Activated naive CD4-positive, alpha-beta T cell treated with anti-CD3 and anti-CD28 coated beads for 36 hours (primary cell): ENCODE results near the gene DNM3. TPM values are rescaled to one million over a fixed set of nuclear protein-coding genes. Genes with fewer than 3 reads are reported as not detected.
A peak's percentile ranks its signal among the peaks of the same experiment; 100 is the strongest.

Source experiments
- CTCF ChIA-PET: fragments of 350-600 bp; sonication (Branson Sonifier 250); formaldehyde crosslinking; loops from one replicate; lab custom pipeline; 2021; ENCODE audit warnings: antibody characterized with exemption; lab: Charles Lee
- DNase-seq: peaks from one replicate; pipeline ENCODE4 v3.0.0-alpha.2; 2020
- H3K27ac Mint-ChIP-seq: one replicate; pipeline ENCODE4 v1.8.0; 2021; ENCODE audit warnings: mild to moderate bottlenecking, mixed read lengths
- H3K27me3 Mint-ChIP-seq: one replicate; pipeline ENCODE4 v1.8.0; 2021; ENCODE audit warnings: low read depth, mixed read lengths
- H3K36me3 Mint-ChIP-seq: one replicate; pipeline ENCODE4 v1.8.0; 2021; ENCODE audit warnings: low read depth, mixed read lengths
- H3K4me1 Mint-ChIP-seq: one replicate; pipeline ENCODE4 v1.8.0; 2021; ENCODE audit warnings: low read depth, mixed read lengths
- H3K4me3 Mint-ChIP-seq: one replicate; pipeline ENCODE4 v1.8.0; 2021; ENCODE audit warnings: mild to moderate bottlenecking, moderate library complexity, mixed read lengths
- H3K9me3 Mint-ChIP-seq: one replicate; pipeline ENCODE4 v1.8.0; 2021; ENCODE audit warnings: mixed read lengths
- intact Hi-C: fragments of 100-400 bp; cut with micrococcal nuclease; formaldehyde crosslinking; loops from one replicate; pipeline ENCODE4 v1.15.1; 2023
- total RNA-seq, 2 experiments: library from RNA; stranded (reverse); gene quantifications; one replicate each; pipeline ENCODE4 v1.2.3, GENCODE V29; 2021

DNM3 gene
- total RNA-seq, 2 experiments from 2014 or later = 0.96 to 0.98 TPM

- H3K4me3 Mint-ChIP-seq = no peak overlapping the region
- H3K27ac Mint-ChIP-seq = no peak overlapping the region
- H3K4me1 Mint-ChIP-seq = no peaks in the 10 kb centered on the region
- no peaks in the 10 kb centered on the region for H3K9me3 Mint-ChIP-seq
- no peak for DNase-seq
- intact Hi-C loops = loop anchor here (5.0 kb wide), 1 partner anchor 246 kb away; the partner anchor contains the start of gene VAMP4
- no peaks in the 10 kb centered on the region for H3K36me3 Mint-ChIP-seq
- H3K27me3 Mint-ChIP-seq = no peaks in the 10 kb centered on the region
- CTCF ChIA-PET = interaction anchor here (0.6 to 12.3 kb wide), 7 partner anchors 9 to 352 kb away, joined by 3 to 232 read pairs (median 3); no protein-coding TSS in a partner anchor
Observed at GRCh38 chr1:171988243-171988885, 147.1 kb downstream of the DNM3 start.

GRCh38 chr1:171990371-171990770, 149.1 kb downstream of the DNM3 start:
- H3K4me3 Mint-ChIP-seq = no peak overlapping the region
- H3K9me3 Mint-ChIP-seq = no peaks in the 10 kb centered on the region
- no peaks in the 10 kb centered on the region for H3K36me3 Mint-ChIP-seq
- no peak overlapping the region for H3K27ac Mint-ChIP-seq
- intact Hi-C loops = no loop called here
- H3K4me1 Mint-ChIP-seq = no peaks in the 10 kb centered on the region
- H3K27me3 Mint-ChIP-seq = no peaks in the 10 kb centered on the region
- DNase-seq = no peak
- CTCF ChIA-PET = interaction anchor here (12.3 kb wide), 1 partner anchor 187 kb away, joined by 232 read pairs; no protein-coding TSS in a partner anchor

- intact Hi-C loops = no loop called here
- no peak for DNase-seq
- Mint-ChIP-seq H3K4me1 (no peaks in the 10 kb centered on the region), H3K36me3 (no peaks in the 10 kb centered on the region), H3K27me3 (no peaks in the 10 kb centered on the region), H3K9me3 (no peaks in the 10 kb centered on the region), H3K4me3 (no peak overlapping the region), H3K27ac (no peak overlapping the region)
- CTCF ChIA-PET = interaction anchor here (0.6 to 1.0 kb wide), 3 partner anchors 8 to 720 kb away, joined by 3 to 6 read pairs (median 3); no protein-coding TSS in a partner anchor
Observed at GRCh38 chr1:171994293-171994692, 153.0 kb downstream of the DNM3 start.

- H3K27ac Mint-ChIP-seq = no peak overlapping the region
- DNase-seq = no peak
- H3K4me3 Mint-ChIP-seq = no peak overlapping the region
- CTCF ChIA-PET = interaction anchor here (0.6 to 3.1 kb wide), 3 partner anchors 10 to 732 kb away, joined by 3 to 18 read pairs (median 3); no protein-coding TSS in a partner anchor
- H3K9me3 Mint-ChIP-seq = no peaks in the 10 kb centered on the region
- no peaks in the 10 kb centered on the region for H3K27me3 Mint-ChIP-seq
- H3K4me1 Mint-ChIP-seq = no peaks in the 10 kb centered on the region
- H3K36me3 Mint-ChIP-seq = no peaks in the 10 kb centered on the region
- intact Hi-C loops = no loop called here
Observed at GRCh38 chr1:171995573-171995972, 154.3 kb downstream of the DNM3 start.

- Mint-ChIP-seq H3K36me3 (no peaks in the 10 kb centered on the region), H3K4me1 (no peaks in the 10 kb centered on the region), H3K27ac (no peak overlapping the region), H3K9me3 (no peaks in the 10 kb centered on the region), H3K4me3 (no peak overlapping the region), H3K27me3 (no peaks in the 10 kb centered on the region)
- intact Hi-C loops = no loop called here
- CTCF ChIA-PET = interaction anchor here (1.0 to 3.1 kb wide), 3 partner anchors 10 to 418 kb away, joined by 4 to 18 read pairs (median 5); no protein-coding TSS in a partner anchor
- DNase-seq = no peak
Observed at GRCh38 chr1:171997936-171998335, 156.6 kb downstream of the DNM3 start.

- CTCF ChIA-PET = interaction anchor here (0.7 kb wide), 1 partner anchor 514 kb away, joined by 3 read pairs; no protein-coding TSS in a partner anchor
- intact Hi-C loops = no loop called here
Observed at GRCh38 chr1:171998711-171999110, 157.4 kb downstream of the DNM3 start.

GRCh38 chr1:171999756-172000155, 158.5 kb downstream of the DNM3 start:
- Mint-ChIP-seq H3K9me3 (no peaks in the 10 kb centered on the region), H3K4me3 (no peak overlapping the region), H3K27ac (no peak overlapping the region), H3K36me3 (no peaks in the 10 kb centered on the region), H3K4me1 (no peaks in the 10 kb centered on the region), H3K27me3 (no peaks in the 10 kb centered on the region)
- intact Hi-C loops = loop anchor here (5.0 kb wide), 1 partner anchor 728 kb away; no protein-coding TSS in a partner anchor
- no peak for DNase-seq
- CTCF ChIA-PET = interaction anchor here (0.5 kb wide), 1 partner anchor 64 kb away, joined by 3 read pairs; no protein-coding TSS in a partner anchor

More at GRCh38 chr1:171998711-171999110, 157.4 kb downstream of the DNM3 start:
- Mint-ChIP-seq H3K27ac (no peak overlapping the region), H3K4me3 (no peak overlapping the region), H3K36me3 (no peaks in the 10 kb centered on the region), H3K4me1 (no peaks in the 10 kb centered on the region), H3K9me3 (no peaks in the 10 kb centered on the region), H3K27me3 (no peaks in the 10 kb centered on the region)
- no peak for DNase-seq

- CTCF ChIA-PET = interaction anchor here (0.6 to 1.5 kb wide), 4 partner anchors 10 to 398 kb away, joined by 3 to 6 read pairs (median 4); no protein-coding TSS in a partner anchor
- intact Hi-C loops = loop anchor here (5.0 kb wide), 1 partner anchor 726 kb away; no protein-coding TSS in a partner anchor
- no peak for DNase-seq
- no peaks in the 10 kb centered on the region for H3K27me3 Mint-ChIP-seq
- no peak overlapping the region for H3K27ac Mint-ChIP-seq
- H3K4me3 Mint-ChIP-seq = no peak overlapping the region
- no peaks in the 10 kb centered on the region for H3K9me3 Mint-ChIP-seq
- H3K4me1 Mint-ChIP-seq = no peaks in the 10 kb centered on the region
- no peaks in the 10 kb centered on the region for H3K36me3 Mint-ChIP-seq
Observed at GRCh38 chr1:172001288-172001687, 160.0 kb downstream of the DNM3 start.

- intact Hi-C loops = loop anchor here (1.0 to 5.0 kb wide), 5 partner anchors 87 to 724 kb away; partner anchors contain the start of gene PIGC
- Mint-ChIP-seq H3K27me3 (no peaks in the 10 kb centered on the region), H3K27ac (no peak overlapping the region), H3K4me1 (peaks cover 4% of the 10 kb centered on the region), H3K36me3 (no peaks in the 10 kb centered on the region), H3K9me3 (no peaks in the 10 kb centered on the region), H3K4me3 (no peak overlapping the region)
- peak; percentile 39 for DNase-seq
- CTCF ChIA-PET = interaction anchor here (0.6 to 2.9 kb wide), 31 partner anchors 9 to 1015 kb away, joined by 3 to 14 read pairs (median 4); partner anchors contain the start of gene PIGC
Observed at GRCh38 chr1:172002725-172003345, 161.5 kb downstream of the DNM3 start.

- no peak overlapping the region for H3K27ac Mint-ChIP-seq
- H3K4me3 Mint-ChIP-seq = no peak overlapping the region
- DNase-seq = no peak
- no peaks in the 10 kb centered on the region for H3K9me3 Mint-ChIP-seq
- intact Hi-C loops = loop anchor here (1.0 to 5.0 kb wide), 3 partner anchors 86 to 723 kb away; partner anchors contain the start of gene PIGC
- CTCF ChIA-PET = interaction anchor here (0.6 to 2.9 kb wide), 5 partner anchors 163 to 439 kb away, joined by 3 to 14 read pairs (median 3); partner anchors contain the start of gene PIGC
- no peaks in the 10 kb centered on the region for H3K27me3 Mint-ChIP-seq
- no peaks in the 10 kb centered on the region for H3K36me3 Mint-ChIP-seq
- peaks cover 4% of the 10 kb centered on the region for H3K4me1 Mint-ChIP-seq
Observed at GRCh38 chr1:172003766-172004530, 162.7 kb downstream of the DNM3 start.

- no peak overlapping the region for H3K27ac Mint-ChIP-seq
- DNase-seq = no peak
- CTCF ChIA-PET = interaction anchor here (0.7 to 2.9 kb wide), 3 partner anchors 19 to 439 kb away, joined by 3 to 14 read pairs (median 3); partner anchors contain the start of gene PIGC
- no peaks in the 10 kb centered on the region for H3K9me3 Mint-ChIP-seq
- H3K4me1 Mint-ChIP-seq = peaks cover 4% of the 10 kb centered on the region
- H3K4me3 Mint-ChIP-seq = no peak overlapping the region
- intact Hi-C loops = loop anchor here (5.0 kb wide), 1 partner anchor 723 kb away; no protein-coding TSS in a partner anchor
- H3K27me3 Mint-ChIP-seq = no peaks in the 10 kb centered on the region
- H3K36me3 Mint-ChIP-seq = no peaks in the 10 kb centered on the region
Observed at GRCh38 chr1:172004671-172005070, 163.4 kb downstream of the DNM3 start.
